Astrocyte of the cerebellum (primary cell): ENCODE measurements around the gene MASP2.
"Not testable (repeated sequence)": the region's sequence is repeated elsewhere in the genome, so short reads cannot be mapped to it uniquely, and the experiment has no call there.

Experiments used
- DNase-seq: peaks from one replicate; pipeline ENCODE4 v3.0.0-alpha.2; 2011; ENCODE audit warnings: low read depth
- H3K4me3 ChIP-seq: 2 replicates; pipeline ENCODE4 v1.5.1; 2011; ENCODE audit warnings: mild to moderate bottlenecking, low read depth, low read length, moderate library complexity
- in situ Hi-C: cut with HindIII; loops from 2 replicates; pipeline ENCODE4 v1.10.0; 2017; ENCODE audit warnings: low sequenced_read_pairs
- TF ChIP-seq, protein P1 (sequence below): IDR thresholded peaks from 2 replicates; pipeline ENCODE4 v1.5.1; 2012; ENCODE audit warnings: low read length, low read depth, moderate library complexity, mild to moderate bottlenecking; ENCODE audit errors: missing control alignments

MASP2 gene

DNA sequence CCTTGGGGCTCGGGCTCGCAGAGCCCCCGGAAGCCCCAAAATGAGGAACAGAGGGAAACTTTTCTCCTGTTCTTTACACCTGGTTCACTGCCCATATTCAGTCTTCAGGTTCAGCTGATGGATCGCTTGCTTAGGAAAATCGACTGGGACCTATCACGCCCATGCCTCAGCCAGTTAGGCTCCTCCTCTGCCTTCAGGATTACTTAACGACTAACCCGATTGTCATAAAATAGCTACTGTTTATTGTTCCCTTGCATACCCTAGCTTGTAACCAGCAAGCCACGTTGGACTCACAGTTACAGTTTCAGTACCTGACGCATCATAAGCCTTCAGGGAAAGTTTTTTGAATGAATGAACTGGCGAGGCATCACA is 33.9 kb downstream of the MASP2 start:
- TF ChIP-seq, protein P1, sequence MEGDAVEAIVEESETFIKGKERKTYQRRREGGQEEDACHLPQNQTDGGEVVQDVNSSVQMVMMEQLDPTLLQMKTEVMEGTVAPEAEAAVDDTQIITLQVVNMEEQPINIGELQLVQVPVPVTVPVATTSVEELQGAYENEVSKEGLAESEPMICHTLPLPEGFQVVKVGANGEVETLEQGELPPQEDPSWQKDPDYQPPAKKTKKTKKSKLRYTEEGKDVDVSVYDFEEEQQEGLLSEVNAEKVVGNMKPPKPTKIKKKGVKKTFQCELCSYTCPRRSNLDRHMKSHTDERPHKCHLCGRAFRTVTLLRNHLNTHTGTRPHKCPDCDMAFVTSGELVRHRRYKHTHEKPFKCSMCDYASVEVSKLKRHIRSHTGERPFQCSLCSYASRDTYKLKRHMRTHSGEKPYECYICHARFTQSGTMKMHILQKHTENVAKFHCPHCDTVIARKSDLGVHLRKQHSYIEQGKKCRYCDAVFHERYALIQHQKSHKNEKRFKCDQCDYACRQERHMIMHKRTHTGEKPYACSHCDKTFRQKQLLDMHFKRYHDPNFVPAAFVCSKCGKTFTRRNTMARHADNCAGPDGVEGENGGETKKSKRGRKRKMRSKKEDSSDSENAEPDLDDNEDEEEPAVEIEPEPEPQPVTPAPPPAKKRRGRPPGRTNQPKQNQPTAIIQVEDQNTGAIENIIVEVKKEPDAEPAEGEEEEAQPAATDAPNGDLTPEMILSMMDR, result no peak
- DNase-seq, result no peak
- in situ Hi-C loops, result no loop called here
- H3K4me3 ChIP-seq, result peak overlapping the region; percentile 95

DNA sequence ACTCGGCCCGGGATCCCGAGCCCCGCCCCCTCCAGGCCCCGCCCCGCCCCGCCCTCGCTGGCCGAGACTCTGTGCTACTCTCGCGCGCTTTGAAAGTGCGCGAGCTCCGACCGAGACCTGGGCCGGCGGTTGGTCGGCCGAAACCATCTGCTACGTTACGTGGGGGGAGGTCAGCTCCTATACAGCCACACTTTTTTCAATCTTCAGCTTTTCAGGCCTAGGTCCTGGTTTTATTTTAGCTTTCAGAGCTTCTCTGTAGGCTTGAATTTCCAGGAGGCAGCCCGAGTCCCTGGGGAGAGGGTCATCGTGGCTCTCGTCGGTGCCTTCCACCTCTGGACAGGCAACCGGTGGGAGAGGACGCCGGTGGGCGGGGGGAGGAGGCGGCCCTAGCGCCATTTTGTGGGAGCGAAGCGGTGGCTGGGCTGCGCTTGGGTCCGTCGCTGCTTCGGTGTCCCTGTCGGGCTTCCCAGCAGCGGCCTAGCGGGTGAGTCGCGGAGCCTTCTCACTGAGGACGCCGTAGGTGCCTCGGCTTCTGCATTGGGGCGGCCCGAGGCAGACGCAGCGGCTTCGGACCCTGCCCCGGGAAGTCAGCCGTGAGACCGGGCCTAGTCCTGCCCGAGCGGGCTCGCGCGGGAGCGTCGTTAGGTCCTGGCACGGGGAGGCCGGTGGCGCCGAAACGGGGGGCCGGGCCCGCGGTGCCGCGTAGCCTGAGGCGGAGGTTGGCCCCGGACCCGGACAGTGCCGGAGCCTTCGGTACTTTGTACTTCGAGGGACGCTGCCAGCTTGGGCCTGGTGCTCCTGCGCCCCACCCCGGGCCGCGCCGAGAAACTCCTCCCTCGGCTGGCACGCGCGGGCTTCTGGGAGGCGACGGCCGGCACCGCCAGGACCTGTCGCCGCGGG is 34.5 kb downstream of the MASP2 start, which contains the start of gene TARDBP:
Gene TARDBP (plus strand): TSS at position 395 of the 900 bp plus-strand sequence. CDS start 1,074 bp downstream, outside the sequence.
- TF ChIP-seq, protein P1, result no peak
- in situ Hi-C loops, result no loop called here
- peak within 1 kb of the TSS; percentile 95 for H3K4me3 ChIP-seq
- peak; percentile 68 for DNase-seq

DNA sequence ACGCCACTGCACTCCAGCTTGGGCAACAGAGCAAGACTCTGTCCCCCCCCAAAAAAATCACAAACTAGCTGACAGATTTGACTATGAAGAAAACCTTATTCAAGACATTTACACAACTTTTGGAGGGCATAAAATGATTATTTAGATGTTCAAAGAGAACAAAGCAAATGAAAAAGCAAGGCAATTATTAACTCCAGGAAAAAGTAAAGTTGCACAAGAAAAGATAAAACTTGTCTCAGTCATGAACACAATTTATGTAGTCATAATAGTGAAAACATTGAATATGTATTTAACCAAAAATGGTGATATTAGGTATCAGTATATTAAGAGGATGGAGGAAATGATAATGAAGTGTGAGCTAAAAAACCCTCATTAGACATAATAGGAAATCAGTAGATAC is 46.5 kb downstream of the MASP2 start:
- DNase-seq, result no peak
- no peak overlapping the region for H3K4me3 ChIP-seq
- in situ Hi-C loops, result no loop called here
- TF ChIP-seq, protein P1, result no peak

DNA sequence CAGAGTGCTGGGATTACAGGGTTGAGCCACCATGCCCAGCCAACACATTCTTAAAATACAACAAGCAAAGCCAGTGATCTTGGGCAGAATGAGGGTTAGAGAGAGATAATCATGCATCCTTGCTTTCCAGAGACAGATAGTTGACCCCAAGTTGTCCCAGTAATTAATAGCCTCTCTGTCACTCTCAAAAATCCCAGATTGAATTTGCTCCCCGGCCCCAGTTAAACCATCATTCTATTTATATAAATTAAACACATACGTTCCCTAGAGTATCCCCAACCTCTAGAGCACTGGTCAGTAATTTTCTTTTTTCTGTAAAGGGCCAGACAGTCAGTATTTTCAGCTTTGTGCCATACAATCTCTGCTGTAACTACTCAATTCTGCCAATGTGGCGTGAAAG is 50.9 kb downstream of the MASP2 start:
- in situ Hi-C loops, result no loop called here

DNA sequence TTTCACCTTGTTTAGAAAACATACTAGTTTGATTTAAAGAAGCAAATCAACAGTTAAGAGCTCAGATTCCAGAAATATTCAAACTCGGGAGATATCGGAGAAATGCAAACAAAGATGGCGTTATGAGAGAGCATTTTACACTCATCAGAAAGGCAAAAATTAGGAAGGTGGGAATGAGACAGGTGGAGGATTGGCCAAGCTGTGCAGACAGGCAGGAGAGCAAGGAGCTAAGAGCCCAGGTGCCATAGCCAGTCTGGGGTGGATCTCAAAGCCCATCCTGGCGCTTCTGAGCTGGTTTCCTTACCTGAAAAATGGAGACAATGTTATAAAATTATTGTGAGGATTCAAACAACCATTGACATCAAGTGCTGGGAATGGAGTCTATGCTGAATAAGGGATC is 54.2 kb downstream of the MASP2 start:
- DNase-seq, result no peak
- in situ Hi-C loops, result no loop called here
- H3K4me3 ChIP-seq, result no peak overlapping the region
- TF ChIP-seq, protein P1, result no peak

More for the DNA sequence above, 50.9 kb downstream of the MASP2 start:
- H3K4me3 ChIP-seq, result no peak overlapping the region
- no peak for DNase-seq
- TF ChIP-seq, protein P1, result no peak

DNA sequence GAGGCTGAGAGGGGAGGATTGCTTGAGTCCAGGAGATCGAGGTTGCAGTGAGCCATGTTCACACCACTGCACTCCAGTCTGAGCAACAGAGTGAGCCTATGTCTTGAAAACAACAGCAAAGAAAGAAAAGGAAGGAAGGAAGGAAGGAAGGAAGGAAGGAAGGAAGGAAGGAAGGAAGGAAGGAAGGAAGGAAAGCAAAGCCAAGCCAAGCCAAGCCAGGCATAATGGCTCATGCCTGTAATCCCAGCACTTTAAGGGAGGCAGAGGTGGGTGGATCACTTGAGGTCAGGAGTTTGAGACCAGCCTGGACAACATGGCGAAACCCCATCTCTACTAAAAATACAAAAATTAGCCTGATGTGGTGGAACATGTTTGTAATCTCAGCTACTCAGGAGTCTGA is 55.0 kb downstream of the MASP2 start:
- H3K4me3 ChIP-seq, DNase-seq, in situ Hi-C loops: not testable (repeated sequence)

DNA sequence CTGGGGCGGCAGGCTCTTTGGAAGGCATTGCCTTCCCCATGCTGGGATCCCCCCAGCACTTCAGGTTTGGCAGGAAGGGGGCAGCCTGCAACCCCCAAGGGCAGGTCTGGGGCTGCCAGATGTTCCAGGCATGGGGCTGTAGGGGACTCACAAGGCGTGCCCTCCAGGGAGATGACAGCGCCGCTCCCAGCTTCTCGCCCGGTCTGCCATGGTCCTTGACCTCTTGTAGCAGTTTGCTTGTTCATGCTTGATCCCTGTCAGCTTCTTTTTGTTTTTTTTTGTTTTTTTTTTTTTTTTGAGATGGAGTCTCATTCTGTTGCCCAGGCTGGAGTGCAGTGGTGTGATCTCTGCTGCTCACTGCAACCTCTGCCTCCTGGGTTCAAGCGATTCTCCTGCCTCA is 56.2 kb downstream of the MASP2 start:
- in situ Hi-C loops, result no loop called here
- TF ChIP-seq, protein P1, result no peak
- H3K4me3 ChIP-seq, result no peak overlapping the region
- DNase-seq, result no peak

DNA sequence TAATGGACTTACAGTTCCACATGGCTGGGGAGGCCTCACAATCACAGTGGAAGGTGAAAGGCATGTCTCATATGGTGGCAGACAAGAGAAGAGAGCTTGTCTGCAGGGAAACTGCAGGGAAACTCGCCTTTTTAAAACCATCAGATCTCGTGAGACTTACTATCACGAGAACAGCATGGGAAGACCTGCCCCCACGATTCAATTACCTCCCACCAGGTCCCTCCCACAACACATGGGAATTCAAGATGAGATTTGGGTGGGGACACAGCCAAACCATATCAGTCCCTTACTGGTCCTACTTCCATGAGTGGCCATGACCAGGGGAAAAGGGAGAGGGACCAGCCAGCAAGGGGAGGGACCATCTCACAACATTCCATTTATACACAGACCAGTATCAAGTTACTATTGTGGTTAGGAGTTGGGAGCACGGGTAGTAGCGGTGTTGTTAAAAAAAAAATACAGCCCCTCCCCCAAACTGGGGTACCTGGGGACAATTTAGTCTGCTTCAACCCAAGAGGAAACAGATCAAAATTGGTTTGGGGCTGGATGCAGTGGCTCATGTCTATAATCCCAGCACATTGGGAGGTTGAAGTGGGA is 57.0 kb downstream of the MASP2 start:
- DNase-seq, in situ Hi-C loops, H3K4me3 ChIP-seq: not testable (repeated sequence)
